HUES64 (cell line): ENCODE data around the gene GRIN3A.
"Not testable (repeated sequence)": the region's sequence is repeated elsewhere in the genome, so short reads cannot be mapped to it uniquely, and the experiment has no call there.

Experiments used
- H3K27ac ChIP-seq: 2 replicates; pipeline ENCODE4 v1.7.0; 2013; ENCODE audit warnings: low read depth, low read length, inconsistent platforms
- H3K27me3 ChIP-seq: 2 replicates; pipeline ENCODE4 v1.6.1; 2013; ENCODE audit warnings: mild to moderate bottlenecking, low read length; ENCODE audit not compliant: insufficient read depth
- H3K36me3 ChIP-seq: 2 replicates; pipeline ENCODE4 v1.6.1; 2013; ENCODE audit warnings: mild to moderate bottlenecking, low read length; ENCODE audit not compliant: insufficient read depth
- H3K4me1 ChIP-seq: 2 replicates; pipeline ENCODE4 v1.6.1; 2013; ENCODE audit warnings: mild to moderate bottlenecking, low read length, moderate library complexity; ENCODE audit not compliant: insufficient read depth
- H3K4me3 ChIP-seq: 2 replicates; pipeline ENCODE4 v1.5.1; 2013; ENCODE audit warnings: mild to moderate bottlenecking, low read length, moderate library complexity
- H3K9ac ChIP-seq: 2 replicates; pipeline ENCODE4 v1.6.1; 2013; ENCODE audit warnings: mild to moderate bottlenecking, low read depth, low read length
- H3K9me3 ChIP-seq: 2 replicates; pipeline ENCODE4 v1.6.1; 2013; ENCODE audit warnings: low read depth, low read length; ENCODE audit not compliant: insufficient read depth
- WGBS: fragments of 150-250, 120-280 bp; methylation state at CpG from one replicate; pipeline ENCODE4 v1.1.7; 2013; ENCODE audit warnings: missing lambda C conversion rate; 5-methylcytosine and 5-hydroxymethylcytosine counted together

Gene GRIN3A

DNA sequence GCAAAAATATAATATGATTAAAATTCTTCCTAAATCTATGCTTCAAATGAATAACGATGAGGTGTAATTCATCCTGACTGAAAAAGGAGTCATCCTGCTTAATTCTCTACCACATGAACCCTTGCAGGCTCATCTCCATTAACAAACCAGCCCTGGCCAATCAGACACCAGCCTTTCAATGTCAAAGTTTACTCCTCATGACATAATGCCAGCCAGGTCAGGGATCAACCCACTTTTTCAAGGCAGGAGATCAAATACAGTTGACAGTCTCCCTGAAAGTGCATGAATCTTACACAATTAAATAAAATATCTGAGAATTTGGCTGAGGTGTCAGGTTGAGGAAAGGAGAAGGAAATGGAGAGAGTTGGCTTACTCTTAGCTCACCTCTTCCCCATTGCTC lies 7.0 kb downstream of the GRIN3A start:
- 44% methylated on average over 1 of the region's 1 CpG for WGBS
- H3K4me3 ChIP-seq: no peak overlapping the region
- peaks cover 15% of the 10 kb centered on the region for H3K27me3 ChIP-seq
- no peaks in the 10 kb centered on the region for H3K36me3 ChIP-seq
- H3K9me3 ChIP-seq: peaks cover 16% of the 10 kb centered on the region
- H3K4me1 ChIP-seq: no peaks in the 10 kb centered on the region
- no peak overlapping the region for H3K9ac ChIP-seq
- H3K27ac ChIP-seq: no peak overlapping the region

GRCh38 chr9:101727612-101728524 lies 10.6 kb downstream of the GRIN3A start:
- no peaks in the 10 kb centered on the region for H3K4me1 ChIP-seq
- no peak overlapping the region for H3K27ac ChIP-seq
- H3K27me3 ChIP-seq: no peaks in the 10 kb centered on the region
- no peak overlapping the region for H3K9ac ChIP-seq
- peaks cover 21% of the 10 kb centered on the region for H3K9me3 ChIP-seq
- H3K36me3 ChIP-seq: no peaks in the 10 kb centered on the region
- 50% methylated on average over 4 of the region's 4 CpGs for WGBS
- no peak overlapping the region for H3K4me3 ChIP-seq

- 94% methylated on average over 30 of the region's 30 CpGs for WGBS
- H3K4me1 ChIP-seq, H3K27ac ChIP-seq, H3K27me3 ChIP-seq, H3K36me3 ChIP-seq, H3K4me3 ChIP-seq, H3K9ac ChIP-seq: not testable (repeated sequence)
- H3K9me3 ChIP-seq: peaks cover 18% of the 10 kb centered on the region
These were observed 14.2 kb downstream of the GRIN3A start for GRCh38 chr9:101724271-101724670.

- Histone ChIP-seq H3K9ac (no peak overlapping the region), H3K4me3 (no peak overlapping the region), H3K36me3 (no peaks in the 10 kb centered on the region), H3K9me3 (peaks cover 17% of the 10 kb centered on the region; the same call in 1 of the 2 replicates), H3K27ac (no peak overlapping the region), H3K27me3 (no peaks in the 10 kb centered on the region), H3K4me1 (no peaks in the 10 kb centered on the region)
- WGBS: 68% methylated on average over 2 of the region's 2 CpGs
These were observed 20.3 kb downstream of the GRIN3A start for GRCh38 chr9:101718192-101718591.

DNA sequence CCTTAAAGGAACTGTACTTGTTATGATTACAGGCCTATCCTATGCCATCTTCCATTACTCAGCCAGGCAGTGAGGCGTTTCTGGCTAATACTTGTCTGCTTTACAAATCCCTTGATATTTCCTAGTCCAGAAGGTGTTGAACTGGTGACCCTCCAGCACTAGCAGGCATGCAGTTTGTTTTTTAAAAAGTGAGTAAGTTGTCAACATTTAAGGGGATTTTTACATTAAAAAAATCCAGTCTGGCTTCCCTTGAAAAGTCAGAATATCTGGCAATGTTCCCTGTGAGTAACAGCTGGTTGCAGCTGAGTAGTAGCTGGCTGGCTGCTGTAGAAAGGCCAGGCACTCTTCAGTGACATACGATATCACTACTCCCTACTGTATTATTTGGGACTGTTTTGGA lies 21.8 kb downstream of the GRIN3A start:
- Histone ChIP-seq H3K36me3 (no peaks in the 10 kb centered on the region), H3K4me1 (no peaks in the 10 kb centered on the region), H3K4me3 (no peak overlapping the region), H3K9ac (no peak overlapping the region), H3K27me3 (no peaks in the 10 kb centered on the region), H3K27ac (no peak overlapping the region), H3K9me3 (peaks cover 17% of the 10 kb centered on the region)
- 79% methylated on average over 2 of the region's 2 CpGs for WGBS

DNA sequence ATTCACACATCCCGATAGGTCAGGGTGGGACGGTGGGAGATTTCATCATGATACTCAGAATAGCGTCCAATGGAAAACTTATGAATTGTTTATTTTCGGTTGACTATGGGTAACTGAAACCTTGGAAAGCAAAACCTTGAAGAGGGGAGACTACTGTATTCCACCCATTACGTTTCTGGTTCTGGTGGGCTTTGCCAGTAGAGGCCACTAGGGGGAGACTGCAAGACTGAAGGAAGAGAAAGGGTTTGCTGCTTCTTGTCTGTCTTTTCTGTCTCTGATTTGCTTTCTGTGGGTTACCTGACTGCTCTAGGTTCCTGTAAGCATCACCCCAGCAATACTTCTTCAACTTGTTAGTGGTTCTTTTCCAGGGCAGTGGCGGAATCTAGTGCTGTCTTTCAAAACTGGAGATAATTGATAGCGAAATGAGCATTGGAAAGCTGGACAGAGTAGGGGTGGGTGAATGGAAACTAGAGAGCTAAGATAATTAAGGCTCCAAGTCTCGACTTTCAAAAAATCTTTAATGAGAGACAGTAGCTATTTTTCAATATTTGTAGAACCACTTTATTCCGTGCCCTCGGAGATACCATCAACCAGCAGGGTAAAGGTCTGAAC lies 27.0 kb downstream of the GRIN3A start:
- Histone ChIP-seq H3K27me3 (no peaks in the 10 kb centered on the region), H3K4me3 (no peak overlapping the region), H3K9me3 (peaks cover 15% of the 10 kb centered on the region), H3K36me3 (no peaks in the 10 kb centered on the region), H3K4me1 (no peaks in the 10 kb centered on the region), H3K27ac (no peak overlapping the region), H3K9ac (no peak overlapping the region)
- WGBS: 72% methylated on average over 10 of the region's 10 CpGs

GRCh38 chr9:101708855-101709254 lies 29.6 kb downstream of the GRIN3A start:
- H3K27me3 ChIP-seq: 0 out of 2 replicates have a peak, but pooled peaks cover 5% of the 10 kb centered on the region
- no peaks in the 10 kb centered on the region for H3K4me1 ChIP-seq
- H3K27ac ChIP-seq: no peak overlapping the region
- H3K4me3 ChIP-seq: no peak overlapping the region
- peaks cover 16% of the 10 kb centered on the region for H3K9me3 ChIP-seq
- WGBS: 44% methylated on average over 1 of the region's 2 CpGs
- H3K36me3 ChIP-seq: no peaks in the 10 kb centered on the region
- H3K9ac ChIP-seq: no peak overlapping the region

- 0 out of 2 replicates have a peak, but pooled peaks cover 5% of the 10 kb centered on the region for H3K27me3 ChIP-seq
- no peak overlapping the region for H3K4me3 ChIP-seq
- H3K9ac ChIP-seq: no peak overlapping the region
- no peaks in the 10 kb centered on the region for H3K36me3 ChIP-seq
- peaks cover 22% of the 10 kb centered on the region for H3K9me3 ChIP-seq
- H3K27ac ChIP-seq: no peak overlapping the region
- 40% methylated on average over 3 of the region's 3 CpGs for WGBS
- H3K4me1 ChIP-seq: no peaks in the 10 kb centered on the region
These were observed 30.7 kb downstream of the GRIN3A start for GRCh38 chr9:101707721-101708120.

- H3K4me1 ChIP-seq: no peaks in the 10 kb centered on the region
- H3K9me3 ChIP-seq: peaks cover 23% of the 10 kb centered on the region; the same call in 1 of the 2 replicates
- H3K9ac ChIP-seq: no peak overlapping the region
- no peaks in the 10 kb centered on the region for H3K36me3 ChIP-seq
- 79% methylated on average over 2 of the region's 2 CpGs for WGBS
- H3K27ac ChIP-seq: no peak overlapping the region
- no peak overlapping the region for H3K4me3 ChIP-seq
- 0 out of 2 replicates have a peak, but pooled peaks cover 5% of the 10 kb centered on the region for H3K27me3 ChIP-seq
These were observed 31.4 kb downstream of the GRIN3A start for GRCh38 chr9:101706997-101707396.

GRCh38 chr9:101706261-101706798 lies 32.1 kb downstream of the GRIN3A start:
- Histone ChIP-seq H3K27ac (no peak overlapping the region), H3K27me3 (0 out of 2 replicates have a peak, but pooled peaks cover 5% of the 10 kb centered on the region), H3K9ac (no peak overlapping the region), H3K36me3 (no peaks in the 10 kb centered on the region), H3K4me3 (no peak overlapping the region), H3K4me1 (no peaks in the 10 kb centered on the region), H3K9me3 (peaks cover 23% of the 10 kb centered on the region; the same call in 1 of the 2 replicates)

DNA sequence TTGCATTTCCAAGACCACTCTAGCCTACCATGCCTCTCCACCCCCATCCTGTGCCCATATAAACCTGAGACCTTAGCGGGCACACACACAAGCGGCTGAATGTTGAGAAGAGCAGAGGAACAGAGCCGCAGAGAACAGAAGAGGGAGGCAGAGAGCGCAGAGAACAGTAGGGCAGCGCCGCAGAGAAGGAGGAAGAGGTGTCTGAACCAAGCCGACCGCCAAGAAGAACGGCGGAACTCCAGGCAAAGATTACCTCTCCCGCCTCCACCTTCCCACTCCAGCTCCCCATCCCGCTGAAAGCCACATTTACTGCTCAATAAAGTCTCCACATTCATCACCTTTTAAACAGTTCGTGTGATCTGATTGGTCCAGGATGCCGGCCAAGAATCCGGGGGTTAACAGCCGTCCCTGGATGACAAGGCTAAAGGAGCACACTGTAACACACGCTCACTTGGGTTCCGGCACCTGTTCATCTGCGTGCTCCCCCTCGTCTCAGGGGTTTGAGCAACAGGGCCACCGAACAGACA lies 33.2 kb downstream of the GRIN3A start:
- no peaks in the 10 kb centered on the region for H3K36me3 ChIP-seq
- no peak overlapping the region for H3K27ac ChIP-seq
- H3K9ac ChIP-seq: no peak overlapping the region
- 0 out of 2 replicates have a peak, but pooled peaks cover 5% of the 10 kb centered on the region for H3K27me3 ChIP-seq
- H3K9me3 ChIP-seq: peaks cover 20% of the 10 kb centered on the region; the same call in 1 of the 2 replicates
- peak overlapping the region; percentile 52 for H3K4me3 ChIP-seq
- WGBS: 55% methylated on average over 21 of the region's 21 CpGs
- H3K4me1 ChIP-seq: no peaks in the 10 kb centered on the region
